KBM-7 (cell line): Measurements from ENCODE around the gene CLIC1.

Source experiments
- DNase-seq: peaks from one replicate; pipeline ENCODE4 v3.0.0-alpha.2; 2015
- in situ Hi-C: fragments of 300-500 bp; cut with MboI; formaldehyde crosslinking; loops from 2 replicates; pipeline ENCODE4 v1.14.3; 2020; ENCODE audit warnings: low sequenced_read_pairs, low pct_unique_long_range_greater_than_20kb, mixed read lengths

CLIC1 gene

DNA sequence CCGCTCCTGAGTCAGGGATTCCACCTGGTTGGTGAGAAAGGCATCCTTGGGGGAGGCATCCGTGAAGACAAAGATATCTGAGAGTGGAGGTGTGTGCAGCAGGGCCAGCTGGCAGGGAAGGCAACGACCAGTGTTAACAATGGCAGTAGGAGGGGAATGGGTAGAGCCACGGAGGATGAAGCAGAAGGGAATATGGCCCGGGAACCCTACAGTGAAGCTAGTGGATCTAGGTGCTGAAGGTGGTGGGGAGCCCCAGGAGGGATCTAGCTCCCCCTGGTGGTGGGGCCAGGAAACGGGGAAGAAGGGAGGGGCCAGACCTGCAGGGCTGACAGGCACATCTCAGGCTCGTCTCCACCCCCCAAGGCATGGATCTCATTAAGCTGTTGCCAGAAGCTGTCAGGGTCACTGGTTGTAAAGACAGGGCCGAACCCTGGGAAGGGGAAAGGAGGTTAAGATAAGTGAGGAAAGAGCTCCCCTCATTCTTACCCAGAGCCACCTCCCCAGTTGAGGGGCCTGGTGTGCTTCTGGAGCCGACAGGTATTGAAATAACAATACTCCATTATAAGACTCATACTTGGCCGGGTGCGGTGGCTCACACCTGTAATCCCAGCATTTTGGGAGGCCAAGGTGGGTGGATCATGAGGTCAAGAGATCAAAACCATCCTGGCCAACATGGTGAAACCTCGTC lies 33.5 kb upstream of the CLIC1 start:
- peak; percentile 96 for DNase-seq
- in situ Hi-C loops: no loop called here

DNA sequence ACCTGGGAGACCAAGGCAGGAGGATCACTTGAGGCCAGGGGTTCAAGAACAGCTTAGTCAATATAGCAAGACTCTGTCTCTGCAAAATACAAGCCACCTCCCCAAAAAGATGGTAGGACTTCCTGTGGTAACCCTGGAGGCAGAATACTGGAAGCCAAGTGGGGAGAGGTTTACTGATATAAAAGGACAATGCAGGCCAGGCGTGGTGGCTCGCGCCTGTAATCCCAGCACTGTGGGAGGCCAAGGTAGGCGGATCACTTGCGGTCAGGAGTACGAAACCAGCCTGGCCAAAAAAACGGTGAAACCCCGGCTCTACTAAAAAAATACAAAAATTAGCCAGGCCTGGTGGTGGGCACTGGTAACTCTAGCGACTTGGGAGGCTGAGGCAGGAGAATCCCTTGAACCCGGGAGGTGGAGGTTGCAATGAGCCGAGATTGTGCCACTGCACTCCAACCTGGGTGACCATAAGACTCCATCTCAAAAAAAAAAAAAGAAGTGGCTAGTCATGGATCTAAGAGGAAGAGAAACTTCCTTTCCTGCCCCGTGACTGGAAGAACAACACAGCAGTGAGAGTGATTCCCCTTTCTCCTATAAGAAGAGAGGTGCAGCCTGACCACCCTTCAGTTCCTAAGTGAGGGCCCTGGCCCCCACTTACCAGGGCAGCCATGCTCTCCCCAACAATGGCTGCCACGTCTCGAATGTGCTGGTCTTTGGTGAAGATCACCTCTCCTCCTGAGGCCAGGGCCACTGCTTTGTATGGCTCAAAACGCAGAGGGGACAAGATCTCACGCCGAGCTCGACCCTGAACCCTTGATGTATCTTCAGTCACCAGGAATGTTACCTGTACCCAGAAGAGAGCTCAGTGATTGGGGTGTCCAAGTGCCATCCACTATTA lies 32.3 kb upstream of the CLIC1 start:
- in situ Hi-C loops: no loop called here
- DNase-seq: no peak

GRCh38 chr6:31767096-31767645 lies 30.8 kb upstream of the CLIC1 start:
- in situ Hi-C loops: no loop called here
- DNase-seq: no peak

DNA sequence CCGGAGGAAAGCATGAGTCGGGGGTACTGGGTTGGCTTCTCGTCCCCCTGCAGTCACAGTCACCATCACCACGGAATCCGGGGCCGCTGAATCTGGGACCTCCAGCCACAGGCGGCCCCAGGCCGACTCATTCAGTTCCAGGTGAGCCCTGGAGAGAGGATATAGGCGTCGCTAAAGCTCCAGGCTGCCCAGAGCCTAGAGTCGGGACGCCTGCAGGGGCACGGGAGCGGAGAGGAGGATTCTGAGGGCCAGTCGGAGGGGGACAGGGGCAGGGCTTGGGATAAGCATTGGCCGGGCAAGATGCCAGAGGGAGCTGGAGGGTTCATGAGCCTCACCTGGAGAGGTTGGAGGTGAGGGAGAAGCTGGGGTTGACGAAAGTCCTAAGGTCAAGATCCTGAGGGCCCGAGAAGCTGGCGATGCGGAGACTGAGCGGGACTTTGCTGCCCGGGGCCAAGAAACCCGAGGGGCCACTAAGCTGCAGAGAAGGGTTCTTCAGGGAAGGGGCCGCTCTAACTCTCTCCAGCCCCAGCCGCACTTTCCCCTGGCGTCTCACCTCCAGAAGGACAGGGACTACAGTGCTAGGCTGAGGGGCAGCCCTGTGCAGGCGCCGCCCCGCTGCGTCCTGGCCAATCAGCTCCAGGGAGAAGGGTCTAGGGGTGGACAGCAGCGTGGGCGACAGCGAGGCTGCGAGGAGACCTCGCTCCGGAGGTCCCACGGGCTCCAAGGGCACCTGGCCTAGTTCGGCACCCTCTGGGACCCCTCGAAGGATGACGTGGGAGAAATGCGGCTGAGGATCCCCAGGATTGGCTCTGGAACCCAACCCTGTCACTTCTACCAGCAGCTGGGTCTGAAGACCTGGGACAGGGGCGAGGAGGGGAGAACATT lies 29.8 kb upstream of the CLIC1 start:
- in situ Hi-C loops: no loop called here
- DNase-seq: no peak

- no peak for DNase-seq
- in situ Hi-C loops: no loop called here
These were observed 29.2 kb upstream of the CLIC1 start for GRCh38 chr6:31765559-31765909.

DNA sequence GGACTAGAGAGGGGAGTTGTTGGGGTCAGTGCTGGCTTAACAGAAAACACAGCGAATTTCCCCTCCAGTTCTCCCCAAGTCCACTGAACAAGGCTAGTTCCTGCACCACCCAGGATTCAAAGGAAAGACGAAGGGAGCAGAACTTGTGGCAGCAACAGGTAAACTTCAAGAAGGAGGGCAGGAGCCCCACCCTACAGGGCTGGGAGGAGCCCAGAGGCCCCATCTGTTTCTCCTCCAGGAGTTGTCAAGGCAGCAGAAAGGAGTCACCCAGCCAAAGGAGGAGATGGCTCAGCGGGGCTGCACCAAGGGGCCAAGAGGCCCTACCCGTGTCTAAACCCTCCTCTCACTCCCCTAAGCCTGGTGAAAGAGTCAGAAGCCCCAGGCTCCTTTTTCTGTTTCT lies 27.9 kb upstream of the CLIC1 start:
- no peak for DNase-seq
- in situ Hi-C loops: no loop called here

GRCh38 chr6:31763619-31763940 lies 27.2 kb upstream of the CLIC1 start:
- no peak for DNase-seq

DNA sequence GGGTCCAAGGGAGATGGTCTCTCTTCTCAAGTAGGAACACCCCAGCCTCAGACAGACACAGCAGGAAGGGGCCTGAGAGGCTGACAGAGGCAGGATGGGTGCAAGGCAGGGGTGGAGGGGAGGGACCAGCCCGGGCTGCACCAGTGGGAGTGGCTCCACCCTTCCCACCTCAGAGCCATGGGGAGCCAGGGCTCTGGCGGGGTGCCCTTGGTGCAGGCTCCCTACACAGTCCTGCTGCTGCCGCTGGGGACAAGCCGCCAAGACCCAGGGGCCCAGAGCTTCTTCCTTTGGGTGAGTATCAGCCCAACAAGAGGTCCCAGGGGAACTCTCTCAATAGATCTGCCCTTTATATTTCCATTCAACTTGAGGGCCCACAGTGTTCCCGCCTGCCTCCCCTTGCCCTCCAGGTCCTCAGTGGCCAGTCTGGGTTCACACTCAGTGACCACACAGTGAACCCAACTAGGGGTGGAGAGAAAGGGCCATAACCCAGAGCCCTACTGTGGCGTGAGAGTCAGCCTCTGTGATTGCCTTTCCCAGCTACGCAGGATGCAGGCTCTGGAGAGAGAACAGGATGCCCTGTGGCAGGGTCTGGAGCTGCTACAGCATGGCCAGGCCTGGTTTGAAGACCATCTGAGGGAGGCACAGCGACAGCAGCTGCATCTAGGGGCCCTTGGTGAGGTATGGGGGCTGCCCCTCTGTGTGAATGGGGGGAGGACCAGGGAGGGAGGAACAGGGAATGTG lies 26.7 kb upstream of the CLIC1 start:
- in situ Hi-C loops: no loop called here
- DNase-seq: no peak

More at GRCh38 chr6:31763619-31763940, 27.2 kb upstream of the CLIC1 start:
- in situ Hi-C loops: no loop called here

GRCh38 chr6:31762356-31762755 lies 26.0 kb upstream of the CLIC1 start, which contains the start of gene SAPCD1:
Gene SAPCD1 (plus strand): TSS chr6:31762656. CDS start chr6:31763055, 399 bp downstream.
- DNase-seq: no peak
- in situ Hi-C loops: no loop called here

DNA sequence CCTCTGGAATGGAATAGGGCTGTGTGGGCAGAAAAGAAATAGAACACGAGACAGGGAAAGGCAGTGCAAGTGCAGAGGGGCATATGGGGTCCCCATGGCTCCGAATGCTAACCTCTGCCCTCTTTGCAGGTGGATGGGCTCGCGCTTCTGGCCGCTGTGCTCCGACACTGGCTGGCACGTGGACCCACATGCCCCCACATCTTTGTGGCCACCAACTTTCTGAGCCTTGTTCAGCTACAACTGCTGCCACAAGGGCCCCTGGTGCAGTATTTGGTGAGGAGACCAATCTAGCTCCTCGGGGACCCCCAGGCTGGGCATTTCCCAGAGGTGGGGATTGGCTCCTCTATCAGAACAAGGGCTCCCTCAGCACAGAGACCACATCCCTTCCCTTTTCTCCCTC lies 25.0 kb upstream of the CLIC1 start:
- in situ Hi-C loops: no loop called here
- no peak for DNase-seq

DNA sequence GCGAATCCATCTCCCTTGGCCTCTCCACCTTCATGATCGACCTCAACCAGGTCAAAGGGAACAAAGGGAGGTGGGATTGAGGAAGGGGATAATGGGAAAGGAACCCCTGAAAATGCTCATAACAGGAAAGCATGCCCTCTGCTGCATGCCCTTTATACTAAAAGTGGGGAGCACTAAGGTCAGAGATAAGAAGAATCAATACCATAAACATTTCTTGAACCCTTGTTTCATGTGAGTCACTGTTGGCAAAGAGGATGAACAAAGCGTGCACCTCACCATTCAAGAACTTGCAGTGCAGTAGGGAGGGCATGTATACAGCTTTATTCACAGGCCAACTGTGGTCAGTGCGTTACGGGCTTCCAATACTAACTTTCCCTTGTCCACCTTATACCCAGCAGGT lies 24.5 kb upstream of the CLIC1 start:
- in situ Hi-C loops: no loop called here
- no peak for DNase-seq

DNA sequence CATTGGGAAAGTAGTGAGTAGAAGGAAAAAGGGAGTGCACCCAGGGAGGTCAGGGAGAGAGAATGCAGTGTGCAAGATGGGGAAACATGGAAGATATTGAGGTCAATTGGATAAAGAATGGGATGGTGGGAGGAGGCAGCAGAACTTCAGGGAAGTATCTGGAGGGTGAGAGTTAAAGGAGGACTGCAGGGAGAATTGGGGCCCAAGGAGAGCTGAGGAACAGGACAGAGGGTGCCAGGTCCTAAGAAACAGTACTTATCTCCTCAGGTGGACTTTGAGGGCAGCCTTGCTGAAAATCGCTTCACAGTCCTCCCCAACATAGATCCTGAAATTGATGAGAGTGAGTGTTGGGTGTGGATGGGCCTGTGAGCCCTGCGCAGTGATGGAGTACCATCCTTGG lies 22.0 kb upstream of the CLIC1 start:
- in situ Hi-C loops: no loop called here

GRCh38 chr6:31752739-31753319 lies 16.5 kb upstream of the CLIC1 start:
- DNase-seq: no peak
- in situ Hi-C loops: no loop called here

More for the DNA sequence above, 22.0 kb upstream of the CLIC1 start:
- no peak for DNase-seq

GRCh38 chr6:31750411-31751022 lies 14.2 kb upstream of the CLIC1 start:
- in situ Hi-C loops: no loop called here
- no peak for DNase-seq

- in situ Hi-C loops: no loop called here
- DNase-seq: no peak
These were observed 13.1 kb upstream of the CLIC1 start for GRCh38 chr6:31749301-31750036.

GRCh38 chr6:31744422-31744821 lies 8.1 kb upstream of the CLIC1 start:
- DNase-seq: no peak
- in situ Hi-C loops: no loop called here

DNA sequence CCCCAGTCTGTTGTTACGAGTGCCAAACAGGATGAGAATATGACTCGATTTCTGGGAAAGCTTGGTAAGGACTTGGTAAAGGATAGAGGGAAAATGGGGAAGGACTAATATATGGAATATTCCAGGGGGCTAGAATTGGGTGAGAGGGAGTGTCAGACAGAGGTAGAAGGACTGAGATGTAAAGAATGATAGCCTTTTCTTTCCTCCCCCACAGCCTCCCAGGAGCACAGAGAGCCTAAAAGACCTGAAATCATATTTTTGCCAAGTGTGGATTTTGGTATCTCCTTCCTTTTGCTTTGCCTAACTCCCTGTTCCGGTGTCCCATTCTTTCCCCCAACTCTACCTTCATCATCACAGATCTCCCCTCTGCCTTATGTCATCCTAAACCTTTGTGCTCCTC lies 6.6 kb upstream of the CLIC1 start:
- DNase-seq: no peak
- in situ Hi-C loops: no loop called here
